Midbrain (tissue), 1 donor: ENCODE results near the gene DNAH17.

ENCODE experiments used
- DNase-seq: peaks from one replicate; lab custom pipeline; 2025; lab: John Stamatoyannopoulos, UW

DNAH17 gene

GRCh38 chr17:78495634-78496033 lies 81.6 kb downstream of the DNAH17 start:
- DNase-seq = no peak

GRCh38 chr17:78494696-78495330 lies 82.4 kb downstream of the DNAH17 start:
- no peak for DNase-seq

GRCh38 chr17:78493853-78494695 lies 83.1 kb downstream of the DNAH17 start:
- no peak for DNase-seq

- no peak for DNase-seq
Measured at GRCh38 chr17:78493450-78493849, 83.7 kb downstream of the DNAH17 start.

GRCh38 chr17:78492116-78492799 lies 84.9 kb downstream of the DNAH17 start:
- no peak for DNase-seq

- DNase-seq = no peak
Measured at GRCh38 chr17:78491236-78492115, 85.7 kb downstream of the DNAH17 start.

GRCh38 chr17:78490673-78491072 lies 86.5 kb downstream of the DNAH17 start:
- no peak for DNase-seq

GRCh38 chr17:78490156-78490555 lies 87.0 kb downstream of the DNAH17 start:
- no peak for DNase-seq

GRCh38 chr17:78488867-78489634 lies 88.1 kb downstream of the DNAH17 start:
- DNase-seq = peak; percentile 41

GRCh38 chr17:78488156-78488555 lies 89.0 kb downstream of the DNAH17 start:
- DNase-seq = no peak

- no peak for DNase-seq
Measured at GRCh38 chr17:78486946-78487680, 90.1 kb downstream of the DNAH17 start.

- DNase-seq = no peak
Measured at GRCh38 chr17:78486228-78486802, 90.9 kb downstream of the DNAH17 start.

GRCh38 chr17:78485290-78486168 lies 91.7 kb downstream of the DNAH17 start:
- no peak for DNase-seq

- peak; percentile 44 for DNase-seq
Measured at GRCh38 chr17:78484271-78485246, 92.6 kb downstream of the DNAH17 start.

- no peak for DNase-seq
Measured at GRCh38 chr17:78479369-78479768, 97.8 kb downstream of the DNAH17 start.

- no peak for DNase-seq
Measured at GRCh38 chr17:78478757-78479297, 98.4 kb downstream of the DNAH17 start.
